Measurements from ENCODE around the gene SIGMAR1.
"Not testable (repeated sequence)": the region's sequence is repeated elsewhere in the genome, so short reads cannot be mapped to it uniquely, and the experiment has no call there.

SIGMAR1 gene

GRCh38 chr9:34655394-34655793 is 17.8 kb upstream of the SIGMAR1 start:
- DNase-seq (ENCODE audit: low read depth in 2 of 3, low spot score in 1 of 3): no peak

- DNase-seq (ENCODE audit: low read depth in 2 of 3, low spot score in 1 of 3): no peak
Measured at GRCh38 chr9:34654323-34655051, 16.9 kb upstream of the SIGMAR1 start.

GRCh38 chr9:34653151-34654072 is 15.8 kb upstream of the SIGMAR1 start:
- no peak for DNase-seq (ENCODE audit: low read depth in 2 of 3, low spot score in 1 of 3)

- DNase-seq (ENCODE audit: low read depth in 2 of 3, low spot score in 1 of 3): no peak
Measured at GRCh38 chr9:34652602-34653000, 15.0 kb upstream of the SIGMAR1 start.

- peak in 2 of 3 donors; percentile 47 to 53 for DNase-seq (ENCODE audit: low read depth in 2 of 3, low spot score in 1 of 3)
Measured at GRCh38 chr9:34651876-34652601, 14.5 kb upstream of the SIGMAR1 start, which contains the start of gene IL11RA. Gene IL11RA (plus strand): TSS chr9:34652185. CDS start chr9:34655218, 3,033 bp downstream.

DNA sequence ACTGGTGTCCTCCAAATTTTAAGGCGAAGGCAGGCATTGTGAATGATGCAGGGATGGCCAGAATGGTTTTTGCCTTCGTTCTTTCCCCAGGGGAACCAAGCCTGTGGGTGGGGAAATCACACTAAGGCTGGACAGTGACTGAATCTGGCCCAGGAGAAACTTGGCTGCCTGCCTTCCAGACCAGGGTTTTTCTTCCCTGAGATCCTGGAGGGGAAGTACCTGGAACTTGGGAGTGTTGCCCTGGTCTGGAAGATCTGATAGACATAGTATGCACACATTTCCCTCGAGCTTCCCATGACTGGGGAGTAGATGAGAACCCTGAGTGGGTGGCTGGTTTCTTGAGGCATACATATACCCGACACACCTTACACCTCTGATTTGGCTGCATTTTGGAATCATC is 13.7 kb upstream of the SIGMAR1 start:
- DNase-seq (ENCODE audit: low read depth in 2 of 3, low spot score in 1 of 3): no peak

DNA sequence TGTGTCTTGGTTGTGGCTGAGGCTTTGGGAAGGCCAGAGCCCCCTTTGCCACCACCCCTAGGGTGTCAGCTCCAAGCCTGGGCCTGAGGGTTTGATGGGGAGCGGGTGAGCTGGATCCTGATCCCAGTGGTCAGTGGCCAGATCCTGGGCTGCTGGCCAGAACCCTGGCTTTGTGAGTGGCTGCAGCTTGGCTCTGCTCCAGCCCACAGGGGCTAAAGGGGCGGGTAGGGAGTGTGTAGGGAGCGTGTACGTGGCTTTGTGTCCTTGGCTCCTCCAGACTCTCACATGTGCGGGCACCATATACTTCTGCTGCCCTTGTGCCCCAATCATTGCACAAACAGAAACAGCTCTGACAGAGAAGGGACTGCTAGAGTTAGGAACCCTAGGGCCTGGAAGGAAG is 13.2 kb upstream of the SIGMAR1 start:
- no peak for DNase-seq (ENCODE audit: low read depth in 2 of 3, low spot score in 1 of 3)

DNA sequence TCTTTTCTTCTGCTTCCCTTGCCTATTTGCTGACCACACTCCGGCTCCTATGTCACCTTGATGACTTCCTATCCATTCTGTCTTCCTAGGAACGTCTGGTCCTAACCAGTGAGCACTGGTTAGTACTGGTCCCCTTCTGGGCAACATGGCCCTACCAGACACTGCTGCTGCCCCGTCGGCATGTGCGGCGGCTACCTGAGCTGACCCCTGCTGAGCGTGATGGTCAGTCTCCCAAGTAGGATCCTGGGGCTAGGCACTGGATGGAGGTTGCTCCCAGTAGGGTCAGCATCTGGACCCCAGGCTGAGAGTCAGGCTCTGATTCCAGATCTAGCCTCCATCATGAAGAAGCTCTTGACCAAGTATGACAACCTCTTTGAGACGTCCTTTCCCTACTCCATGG is 11.1 kb upstream of the SIGMAR1 start:
- DNase-seq (ENCODE audit: low read depth in 2 of 3, low spot score in 1 of 3): no peak

GRCh38 chr9:34647651-34648050 is 10.1 kb upstream of the SIGMAR1 start:
- no peak for DNase-seq (ENCODE audit: low read depth in 2 of 3, low spot score in 1 of 3)

DNA sequence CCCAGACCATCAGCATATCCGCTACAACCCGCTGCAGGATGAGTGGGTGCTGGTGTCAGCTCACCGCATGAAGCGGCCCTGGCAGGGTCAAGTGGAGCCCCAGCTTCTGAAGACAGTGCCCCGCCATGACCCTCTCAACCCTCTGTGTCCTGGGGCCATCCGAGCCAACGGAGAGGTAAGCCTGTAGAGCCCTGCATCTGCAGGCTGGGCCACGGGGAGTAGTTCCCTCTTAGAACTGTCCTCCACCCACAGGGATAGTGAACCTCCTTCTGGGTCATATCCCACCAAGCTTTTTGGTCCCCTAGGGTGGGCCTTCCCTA is 9.5 kb upstream of the SIGMAR1 start:
- no peak for DNase-seq (ENCODE audit: low read depth in 2 of 3, low spot score in 1 of 3)

GRCh38 chr9:34646211-34647083 is 8.9 kb upstream of the SIGMAR1 start, which contains the start of gene GALT:
Gene GALT (plus strand): TSS chr9:34646675. CDS start chr9:34646705, 30 bp downstream.
- peak; percentile 93 to 98 (median 97) for DNase-seq (ENCODE audit: low read depth in 2 of 3, low spot score in 1 of 3)

DNA sequence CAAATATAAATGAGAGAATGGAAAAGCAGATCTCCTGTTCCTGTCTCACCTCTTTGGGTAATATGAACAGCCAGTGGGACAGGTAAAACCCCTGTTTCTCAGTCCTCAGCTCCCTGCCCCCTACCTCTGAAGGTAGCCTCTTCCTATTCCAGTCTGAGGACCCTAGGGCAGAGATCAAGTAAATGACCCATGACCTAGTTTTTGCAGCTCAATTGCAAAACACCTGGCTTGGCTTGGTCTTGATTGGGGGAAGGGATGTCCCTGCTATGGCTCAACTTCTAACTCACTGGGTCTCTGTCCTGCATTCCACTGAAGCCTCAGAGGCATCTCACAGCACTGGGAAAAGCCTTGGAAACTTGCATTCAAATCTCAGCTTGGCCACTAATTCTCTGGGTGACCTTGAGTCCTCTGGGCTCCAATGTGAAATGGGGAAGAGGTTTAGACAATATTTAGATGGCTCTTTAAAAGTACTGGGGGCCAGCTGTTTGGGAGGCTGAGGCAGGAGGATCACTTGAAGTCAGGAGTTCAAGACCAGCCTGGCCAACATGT is 7.3 kb upstream of the SIGMAR1 start:
- no peak for DNase-seq (ENCODE audit: low read depth in 2 of 3, low spot score in 1 of 3)

DNA sequence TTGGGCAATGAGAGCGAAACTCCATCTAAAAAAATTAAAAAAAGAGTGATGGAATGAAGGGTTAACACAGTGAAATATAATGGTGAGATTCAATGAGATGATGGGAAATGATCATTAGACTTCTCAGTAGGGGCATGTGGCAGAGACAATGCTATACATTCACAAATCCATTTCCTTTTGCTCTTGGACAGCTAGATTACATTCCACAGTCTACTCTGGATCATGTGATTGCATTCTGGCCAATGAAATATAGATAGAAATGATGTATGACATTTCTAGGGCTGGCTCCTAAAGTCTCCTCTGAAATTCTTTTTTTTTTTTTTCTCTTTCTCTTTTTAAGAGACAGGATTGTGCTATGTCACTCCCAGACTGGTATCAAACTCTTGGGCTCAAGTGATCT is 5.1 kb upstream of the SIGMAR1 start:
- DNase-seq (ENCODE audit: low read depth in 2 of 3, low spot score in 1 of 3): no peak

DNA sequence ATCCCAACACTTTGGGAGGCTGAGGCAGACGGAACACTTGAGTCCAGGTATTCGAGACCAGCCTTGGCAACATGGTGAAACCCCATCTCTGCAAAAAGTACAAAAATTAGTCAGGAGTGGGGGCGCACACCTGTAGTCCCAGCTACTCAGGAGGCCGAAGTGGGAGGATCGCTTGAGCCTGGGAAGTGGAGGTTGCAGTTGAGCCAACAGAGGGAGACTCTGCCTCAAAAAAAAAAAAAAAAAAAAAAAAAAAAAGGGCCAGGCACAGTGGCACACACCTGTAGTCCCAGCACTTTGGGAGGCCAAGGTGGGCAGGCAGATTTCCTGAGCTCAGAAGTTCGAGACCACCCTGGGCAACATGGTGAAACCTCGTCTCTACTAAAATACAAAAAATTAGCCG is 1.7 kb upstream of the SIGMAR1 start:
- not testable (repeated sequence) for DNase-seq (ENCODE audit: low read depth in 2 of 3, low spot score in 1 of 3)

- no peak for DNase-seq (ENCODE audit: low read depth in 2 of 3, low spot score in 1 of 3)
Measured at GRCh38 chr9:34638138-34638445, 505 bp upstream of the SIGMAR1 start.

- no peak for DNase-seq (ENCODE audit: low read depth in 2 of 3, low spot score in 1 of 3)
Measured at GRCh38 chr9:34636791-34637355, 714 bp downstream of the SIGMAR1 start.

- DNase-seq (ENCODE audit: low read depth in 2 of 3, low spot score in 1 of 3): no peak
Measured at GRCh38 chr9:34635556-34635955, 2.0 kb downstream of the SIGMAR1 start.

DNA sequence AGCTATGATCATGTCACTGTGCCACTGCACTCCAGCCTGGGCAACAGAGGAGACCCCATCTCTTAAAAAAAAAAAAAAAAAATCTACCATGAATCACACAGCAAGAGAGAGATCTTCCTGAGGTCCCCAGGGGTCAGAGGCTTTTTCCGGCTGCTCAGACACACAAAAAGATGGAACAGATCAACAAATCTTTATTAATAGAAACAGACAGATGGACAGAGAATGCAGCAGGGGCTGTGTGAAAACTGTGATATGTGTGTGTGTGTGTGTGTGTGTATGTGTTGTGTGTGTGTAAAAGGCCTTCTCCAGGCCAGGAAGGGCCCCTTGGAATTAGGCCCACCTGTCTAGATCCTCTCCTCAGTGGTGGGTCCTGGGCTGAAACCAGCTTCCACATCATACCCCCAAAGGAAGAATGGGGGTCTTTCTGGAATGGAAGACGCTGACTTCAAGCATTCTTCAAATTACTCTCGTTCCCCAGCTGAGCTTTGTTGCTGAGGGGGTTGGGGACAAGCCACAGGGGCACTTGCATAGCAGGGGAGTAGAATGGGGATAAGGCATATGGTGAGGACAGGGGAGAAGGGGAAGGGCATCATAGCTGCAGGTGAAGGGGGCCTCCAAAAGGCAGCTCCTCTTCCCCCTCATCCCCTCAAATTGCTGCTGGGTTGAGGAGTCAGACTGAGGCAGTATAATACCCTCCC is 2.9 kb downstream of the SIGMAR1 start:
- no peak for DNase-seq (ENCODE audit: low read depth in 2 of 3, low spot score in 1 of 3)

DNA sequence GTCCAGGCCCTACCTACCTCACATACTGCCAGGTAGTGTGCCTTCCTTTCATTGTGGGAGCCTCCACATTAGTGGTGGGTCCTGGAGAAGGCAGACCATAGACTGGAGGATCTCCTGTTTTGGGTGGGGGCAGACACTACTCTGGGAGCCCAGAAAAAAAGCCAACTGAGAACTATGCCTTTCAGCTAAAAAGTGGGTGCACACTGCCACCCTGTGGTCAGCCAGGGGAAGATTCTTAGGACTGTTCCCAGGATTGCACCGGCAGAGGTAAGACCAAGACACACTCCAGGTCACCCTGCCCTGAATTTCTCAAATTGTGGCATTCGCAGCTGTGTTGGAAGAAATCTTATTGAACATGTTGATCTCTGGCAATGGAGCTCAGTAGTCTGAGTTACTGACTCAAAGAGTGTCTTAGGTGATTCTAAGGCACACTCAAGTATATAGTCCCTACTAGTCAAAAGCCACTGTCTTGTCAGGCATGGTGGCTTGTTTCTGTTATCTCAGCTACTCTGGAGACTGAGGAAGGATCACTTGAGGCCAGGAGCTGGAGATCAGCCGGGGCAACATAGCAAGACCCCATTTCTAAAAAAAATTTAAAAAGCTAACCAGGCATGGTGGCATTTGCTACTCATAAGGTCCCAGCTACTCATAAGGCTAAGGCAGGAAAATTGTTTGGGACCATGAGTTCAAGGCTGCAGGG is 3.6 kb downstream of the SIGMAR1 start:
- peak; percentile 51 to 63 (median 56) for DNase-seq (ENCODE audit: low read depth in 2 of 3, low spot score in 1 of 3)

Data from stimulated activated CD4-positive, alpha-beta T cell treated with anti-CD3 and anti-CD28 coated beads, Interleukin-12 subunit alpha, Interleukin-12 subunit beta, amount 100 ng/mL, for 48 hours (primary cell).